ENCODE data around the gene C4BPB. TPM values are rescaled to one million over a fixed set of nuclear protein-coding genes. Genes with fewer than 3 reads are reported as not detected.

Gene C4BPB
- total RNA-seq, 1 donor from 2014 or later: 2.9 TPM

- DNase-seq (ENCODE audit: low spot score): no peak
Measured at GRCh38 chr1:207140536-207140935, 51.9 kb downstream of the C4BPB start.

- no peak for DNase-seq (ENCODE audit: low spot score)
Measured at GRCh38 chr1:207145401-207146058, 56.9 kb downstream of the C4BPB start.

Other genes with a start within 250 kb of the C4BPB start
- 2.2 TPM for gene IL20, start 223.2 kb upstream of the C4BPB start, total RNA-seq (ENCODE audit: insufficient read depth, low replicate concordance)
- not detected for gene IL24, start 191.4 kb upstream of the C4BPB start, total RNA-seq (ENCODE audit: insufficient read depth, low replicate concordance)
- gene FCMR, start 166.9 kb upstream of the C4BPB start, total RNA-seq (ENCODE audit: insufficient read depth, low replicate concordance): not detected
- 5.8 TPM for gene PIGR, start 142.4 kb upstream of the C4BPB start, total RNA-seq (ENCODE audit: insufficient read depth, low replicate concordance)
- 2.2 TPM for gene FCAMR, start 118.4 kb upstream of the C4BPB start, total RNA-seq (ENCODE audit: insufficient read depth, low replicate concordance)
- 2.2 TPM for gene C1orf116, start 56.1 kb upstream of the C4BPB start, total RNA-seq (ENCODE audit: insufficient read depth, low replicate concordance)
- 24.6 TPM for gene YOD1, start 37.7 kb upstream of the C4BPB start, total RNA-seq (ENCODE audit: insufficient read depth, low replicate concordance)
- gene PFKFB2, start 35.6 kb upstream of the C4BPB start, total RNA-seq (ENCODE audit: insufficient read depth, low replicate concordance): 7.2 TPM
- gene C4BPA, start 15.4 kb downstream of the C4BPB start, total RNA-seq (ENCODE audit: insufficient read depth, low replicate concordance): 3.6 TPM
- 52.5 TPM for gene CD55, start 232.8 kb downstream of the C4BPB start, total RNA-seq (ENCODE audit: insufficient read depth, low replicate concordance)